GOT3 (cell line): Measurements from ENCODE around the gene NDRG4.

Experiments
- DNase-seq: peaks from one replicate; lab custom pipeline; 2025; ENCODE audit warnings: mixed read lengths; lab: John Stamatoyannopoulos, UW

Gene NDRG4

DNA sequence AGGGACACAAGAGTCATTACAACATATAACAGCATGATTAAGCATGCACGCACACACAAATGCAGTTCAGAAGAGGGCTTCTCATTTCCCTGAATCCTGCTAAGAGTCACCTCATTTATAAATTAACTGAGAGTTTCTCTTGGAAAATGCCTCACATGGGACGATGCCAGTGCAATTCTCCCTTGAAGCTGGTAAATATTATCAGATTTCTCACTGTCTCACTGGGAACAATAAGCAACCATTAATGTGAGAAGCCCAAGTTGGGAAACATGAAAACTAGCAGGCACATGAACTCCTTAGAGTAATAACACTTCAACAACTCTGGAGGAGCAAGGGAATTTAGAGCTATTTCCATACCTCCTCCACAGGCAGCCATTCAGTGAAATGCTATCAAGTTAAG is 41.8 kb downstream of the NDRG4 start:
- DNase-seq, result no peak

DNA sequence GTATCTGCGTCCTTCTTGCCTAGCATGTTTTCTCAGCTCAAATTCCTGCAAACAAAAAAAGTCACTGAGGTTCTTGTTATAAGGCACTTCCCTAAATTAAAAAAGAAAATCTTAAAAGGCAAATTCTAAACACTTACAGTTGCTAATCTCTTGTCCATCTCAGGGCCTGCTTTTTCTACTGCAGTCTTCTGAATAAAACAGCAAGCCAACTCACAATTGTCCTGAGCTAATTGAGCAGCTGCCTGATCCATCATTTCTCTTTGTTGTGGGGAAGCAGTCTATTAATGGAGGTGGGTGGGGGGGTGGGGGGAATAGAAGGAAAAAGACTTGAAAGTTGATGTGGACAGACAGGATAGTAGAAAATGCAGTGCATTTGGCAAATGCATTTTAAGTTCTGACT is 42.3 kb downstream of the NDRG4 start:
- no peak for DNase-seq

DNA sequence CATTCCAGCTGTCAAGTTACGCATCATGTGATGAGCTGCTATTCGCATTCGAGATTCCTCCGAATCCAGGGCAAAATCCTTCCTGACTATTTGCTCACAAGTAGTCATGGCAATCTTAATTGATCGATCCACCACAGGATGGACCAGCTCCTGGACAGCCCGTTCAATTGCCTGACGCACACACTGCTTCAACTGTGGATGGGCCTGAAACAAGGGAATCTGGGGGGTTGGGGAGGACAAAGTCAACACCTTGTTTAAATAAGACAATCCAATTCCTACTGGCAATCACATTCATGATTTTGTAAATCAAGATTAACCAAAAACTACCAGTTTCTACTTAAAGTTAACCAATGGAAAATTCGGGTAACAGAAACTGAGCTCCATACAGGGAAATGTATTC is 43.7 kb downstream of the NDRG4 start:
- DNase-seq, result no peak

DNA sequence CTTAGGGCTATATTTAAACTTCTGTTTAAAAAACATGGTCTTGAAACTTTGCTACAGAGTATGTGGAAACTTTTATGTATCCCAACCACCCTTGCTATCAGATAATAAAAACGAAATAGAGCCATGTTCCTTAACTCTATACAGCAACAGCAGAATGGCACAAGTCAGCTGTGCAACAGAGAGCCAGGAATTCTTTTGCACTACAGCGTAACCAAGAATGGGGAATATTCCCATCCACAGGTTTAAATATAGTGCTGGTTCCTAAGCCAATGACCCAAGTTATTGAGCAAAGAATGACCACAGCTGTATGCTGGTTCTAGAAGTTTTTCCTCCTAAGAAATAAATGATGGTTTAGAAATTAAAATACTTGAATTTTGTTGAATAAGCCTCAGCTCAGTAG is 48.4 kb downstream of the NDRG4 start:
- DNase-seq, result no peak

DNA sequence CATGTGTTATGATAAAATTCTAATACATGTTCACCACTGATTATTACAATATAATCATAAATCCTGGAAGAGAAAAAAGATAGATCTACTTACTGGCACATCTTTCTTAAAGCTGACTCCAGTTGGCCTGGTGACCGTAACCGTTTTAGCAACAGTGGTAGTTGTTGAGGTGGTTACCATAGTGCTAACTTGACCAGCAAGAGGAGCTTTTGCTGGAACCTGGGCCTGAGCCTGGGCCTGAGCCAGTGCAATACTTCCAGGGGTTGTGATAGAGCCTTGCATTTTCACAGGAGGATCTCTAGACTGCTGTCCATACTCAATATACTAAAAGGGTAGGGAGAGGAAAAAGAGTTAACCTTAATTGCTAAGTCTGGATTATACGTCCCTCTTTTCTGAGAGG is 51.6 kb downstream of the NDRG4 start:
- no peak for DNase-seq

DNA sequence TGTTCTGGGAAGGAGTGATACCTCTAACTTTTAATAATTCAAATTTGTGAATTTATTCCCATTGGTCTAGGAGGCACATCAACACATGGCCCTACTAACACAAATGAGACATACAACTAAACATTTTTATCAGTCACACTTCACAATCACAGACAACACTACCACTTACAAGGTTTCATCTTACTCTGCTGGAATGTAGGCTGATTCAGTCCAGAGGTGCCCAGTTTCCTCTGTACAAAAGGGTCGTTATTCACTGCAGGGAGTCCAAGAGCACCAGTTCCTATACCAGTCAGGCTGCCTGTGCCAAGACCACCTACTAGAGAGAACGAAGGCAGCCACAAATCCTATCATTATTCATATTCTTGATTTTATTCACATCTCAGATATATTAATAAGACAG is 56.7 kb downstream of the NDRG4 start:
- DNase-seq, result no peak
